SK-N-SH (cell line): ENCODE results near the gene NEIL3. TPM values are rescaled to one million over a fixed set of nuclear protein-coding genes. Genes with fewer than 3 reads are reported as not detected.

Experiments used
- CTCF ChIA-PET: fragments of 300-600, 350-600 bp; formaldehyde crosslinking; extraction: SDS; loops from one replicate; lab custom pipeline; 2021; lab: Yijun Ruan, JAX
- POLR2A ChIA-PET: fragments of 350-600 bp; sonication (Branson Sonifier 250); formaldehyde crosslinking; extraction: SDS; loops from one replicate; lab custom pipeline; 2020; ENCODE audit warnings: antibody characterized with exemption, inconsistent platforms; lab: Yijun Ruan, JAX
- DNase-seq: peaks from one replicate; pipeline ENCODE4 v3.0.0; 2012
- H2AFZ ChIP-seq: fragments of 200-600 bp; sonication (generic); 2 replicates; pipeline ENCODE4 v1.8.1; 2016; ENCODE audit warnings: antibody characterized with exemption, mild to moderate bottlenecking, low read depth
- H3F3A ChIP-seq: fragments of 200-600 bp; sonication (generic); replicated peaks from 2 replicates; pipeline ENCODE3; 2016; ENCODE audit warnings: antibody characterized with exemption, mild to moderate bottlenecking; ENCODE audit not compliant: insufficient read depth
- H3K27ac ChIP-seq, 2 experiments: fragments of 200-500 bp in 1 of 2; fragments of 200-600 bp in 1 of 2; sonication (Bioruptor generic) in 1 of 2; sonication (generic), shearing (Covaris generic) in 1 of 2; 2 replicates each; pipeline versions ENCODE4 v1.5.1 to v1.6.1; 2014 to 2016; ENCODE audit warnings: low read depth in 2 of 2, inconsistent platforms in 1 of 2, low read length in 1 of 2, mild to moderate bottlenecking in 1 of 2, mixed read lengths in 1 of 2
- H3K27me3 ChIP-seq: fragments of 200-600 bp; sonication (generic), shearing (Covaris generic); 2 replicates; pipeline ENCODE4 v1.6.1; 2016; ENCODE audit warnings: mixed run types; ENCODE audit not compliant: insufficient read depth
- H3K36me3 ChIP-seq, 2 experiments: fragments of 200-500 bp in 1 of 2; fragments of 200-600 bp in 1 of 2; sonication (Bioruptor generic) in 1 of 2; sonication (generic) in 1 of 2; replicated peaks in 1 of 2; 2 replicates each; pipeline versions ENCODE3 to v1.5.1; 2014 to 2016; ENCODE audit warnings: low read length in 1 of 2, mild to moderate bottlenecking in 1 of 2; ENCODE audit not compliant: insufficient read depth in 2 of 2, control insufficient read depth in 1 of 2
- H3K4me1 ChIP-seq, 2 experiments: fragments of 200-500 bp in 1 of 2; fragments of 200-600 bp in 1 of 2; sonication (Bioruptor generic) in 1 of 2; sonication (generic), shearing (Covaris generic) in 1 of 2; 2 replicates each; pipeline versions ENCODE4 v1.5.1 to v1.6.1; 2014 to 2016; ENCODE audit warnings: low read depth in 1 of 2, low read length in 1 of 2, mixed run types in 1 of 2; ENCODE audit not compliant: insufficient read depth in 2 of 2, control insufficient read depth in 1 of 2
- H3K4me2 ChIP-seq: fragments of 200-600 bp; sonication (generic), shearing (Covaris generic); 2 replicates; pipeline ENCODE4 v1.6.1; 2017; ENCODE audit warnings: mixed run types
- H3K4me3 ChIP-seq, 2 experiments: fragments of 200-500 bp in 1 of 2; fragments of 200-600 bp in 1 of 2; sonication (Bioruptor generic) in 1 of 2; sonication (generic), shearing (Covaris generic) in 1 of 2; 2 replicates each; pipeline versions ENCODE4 v1.5.1 to v1.8.1; 2014 to 2016; ENCODE audit warnings: low read depth in 2 of 2, inconsistent platforms in 1 of 2, low read length in 1 of 2, mild to moderate bottlenecking in 1 of 2, mixed read lengths in 1 of 2, moderate library complexity in 1 of 2
- H3K79me2 ChIP-seq: fragments of 200-600 bp; sonication (generic); 2 replicates; pipeline ENCODE4 v1.8.1; 2017; ENCODE audit warnings: mild to moderate bottlenecking; ENCODE audit not compliant: insufficient read depth
- H3K9ac ChIP-seq: fragments of 200-600 bp; sonication (generic); 2 replicates; pipeline ENCODE4 v1.6.1; 2017; ENCODE audit warnings: mixed run types
- H3K9me2 ChIP-seq: fragments of 200-600 bp; sonication (generic); 2 replicates; pipeline ENCODE4 v1.6.1; 2017; ENCODE audit warnings: mixed run types
- H3K9me3 ChIP-seq: fragments of 200-600 bp; sonication (generic); 2 replicates; pipeline ENCODE4 v1.6.1; 2017; ENCODE audit warnings: mixed run types, mild to moderate bottlenecking, moderate library complexity
- H4K20me1 ChIP-seq: fragments of 200-600 bp; sonication (generic); 2 replicates; pipeline ENCODE4 v1.6.1; 2017; ENCODE audit warnings: mild to moderate bottlenecking, mixed run types; ENCODE audit not compliant: insufficient read depth
- CTCF ChIP-seq: fragments of 200-600 bp; sonication (generic); IDR thresholded peaks from 2 replicates; pipeline ENCODE4 v1.6.1; 2017; ENCODE audit warnings: antibody characterized with exemption, mild to moderate bottlenecking, moderate library complexity
- ELF1 ChIP-seq: IDR thresholded peaks from 2 replicates; pipeline ENCODE4 v1.4.0; 2012
- FOXM1 ChIP-seq: IDR thresholded peaks from 2 replicates; pipeline ENCODE4 v1.4.0; 2012; ENCODE audit warnings: low read depth, mild to moderate bottlenecking
- GABPA ChIP-seq: IDR thresholded peaks from 2 replicates; pipeline ENCODE4 v1.4.0; 2012; ENCODE audit warnings: low read depth, mild to moderate bottlenecking
- GATA2 ChIP-seq: sonication (generic); formaldehyde crosslinking; IDR thresholded peaks from 2 replicates; pipeline ENCODE4 v1.5.0; 2020; ENCODE audit warnings: mild to moderate bottlenecking, missing genetic modification reagents
- IRF3 ChIP-seq: fragments of 150-350 bp; IDR thresholded peaks from 2 replicates; pipeline ENCODE4 v1.6.1; 2016; ENCODE audit warnings: mild to moderate bottlenecking, low read depth, low read length
- JUND ChIP-seq: IDR thresholded peaks from 2 replicates; pipeline ENCODE4 v1.4.0; 2012
- MAX ChIP-seq: IDR thresholded peaks from 2 replicates; pipeline ENCODE4 v1.4.0; 2012; ENCODE audit warnings: low read depth
- NRF1 ChIP-seq: IDR thresholded peaks from 2 replicates; pipeline ENCODE4 v1.6.1; 2012; ENCODE audit warnings: low read depth, mild to moderate bottlenecking, low read length
- RCOR1 ChIP-seq: fragments of 150-350 bp; IDR thresholded peaks from 2 replicates; pipeline ENCODE4 v1.6.1; 2017; ENCODE audit warnings: antibody characterized with exemption, low read length
- REST ChIP-seq: IDR thresholded peaks from 2 replicates; pipeline ENCODE4 v1.6.1; 2012; ENCODE audit warnings: mild to moderate bottlenecking, low read depth, low read length, moderate library complexity
- SIN3A ChIP-seq: IDR thresholded peaks from 2 replicates; pipeline ENCODE4 v1.6.1; 2012; ENCODE audit warnings: low read depth, mild to moderate bottlenecking, low read length, moderate library complexity, borderline replicate concordance
- SMC3 ChIP-seq: IDR thresholded peaks from 2 replicates; pipeline ENCODE4 v1.6.1; 2012; ENCODE audit warnings: low read depth, low read length, improper control_type of control experiment
- TAF1 ChIP-seq: IDR thresholded peaks from 2 replicates; pipeline ENCODE4 v1.6.1; 2012; ENCODE audit warnings: low read depth, mild to moderate bottlenecking, low read length, moderate library complexity, borderline replicate concordance
- TCF12 ChIP-seq: IDR thresholded peaks from 2 replicates; pipeline ENCODE4 v1.4.0; 2012
- TEAD4 ChIP-seq: IDR thresholded peaks from 2 replicates; pipeline ENCODE4 v1.4.0; 2012; ENCODE audit warnings: mild to moderate bottlenecking, borderline replicate concordance; ENCODE audit not compliant: insufficient read depth
- USF1 ChIP-seq: IDR thresholded peaks from 2 replicates; pipeline ENCODE4 v1.4.0; 2012; ENCODE audit warnings: low read depth, borderline replicate concordance
- USF2 ChIP-seq: fragments of 150-350 bp; IDR thresholded peaks from 2 replicates; pipeline ENCODE4 v1.6.1; 2017; ENCODE audit warnings: antibody characterized with exemption, low read length, low read depth, borderline replicate concordance
- WGBS: methylation state at CpG from one replicate; pipeline ENCODE4 v1.1.6; 2017; ENCODE audit warnings: low lambda C conversion rate; 5-methylcytosine and 5-hydroxymethylcytosine counted together
- polyA plus RNA-seq, 3 experiments: library from polyadenylated mRNA; depleted of rRNA; stranded (reverse); fragments of >200 nt; gene quantifications; 2 replicates each; pipeline ENCODE4 v1.2.3, GENCODE V29; 2012

NEIL3 gene
- polyA plus RNA-seq, 1 of the 3 experiments (the other 2 are of a cell fraction): 3.6 TPM

GRCh38 chr4:177396352-177396751 lies 86.7 kb downstream of the NEIL3 start (continued):
- TF ChIP-seq SMC3: no peak
- TF ChIP-seq FOXM1: no peak
- no peak for TF ChIP-seq SIN3A
- TF ChIP-seq IRF3: no peak
- no peak for TF ChIP-seq JUND
- no peak for TF ChIP-seq ELF1

- H3K4me2 ChIP-seq: no peak overlapping the region
- no peaks in the 10 kb centered on the region; a peak in 2 of 4 replicates for H3K4me1 ChIP-seq
- POLR2A ChIA-PET: no interaction called here
- no peaks in the 10 kb centered on the region for H3K36me3 ChIP-seq
- H3K27me3 ChIP-seq: no peaks in the 10 kb centered on the region
- H3K79me2 ChIP-seq: no peaks in the 10 kb centered on the region
- H2AFZ ChIP-seq: no peak overlapping the region
- H3K9me2 ChIP-seq: no peaks in the 10 kb centered on the region
- no peaks in the 10 kb centered on the region for H3K9me3 ChIP-seq
- WGBS: 42% methylated on average over 2 of the region's 2 CpGs
- H3K27ac ChIP-seq: no peak overlapping the region
- CTCF ChIA-PET: no interaction called here
- H3K4me3 ChIP-seq: no peak overlapping the region
- H3F3A ChIP-seq: no peaks in the 10 kb centered on the region
- DNase-seq: no peak
- TF ChIP-seq USF2 (no peak), NRF1 (no peak), USF1 (no peak), REST (no peak), TCF12 (no peak), GATA2 (CRISPR knock-in tag) (no peak), IRF3 (no peak), CTCF (no peak), RCOR1 (no peak), MAX (no peak), GABPA (no peak), TAF1 (no peak), ELF1 (no peak), TEAD4 (no peak)
- no peak overlapping the region for H3K9ac ChIP-seq
- no peaks in the 10 kb centered on the region for H4K20me1 ChIP-seq
Measured at GRCh38 chr4:177400030-177400429, 90.4 kb downstream of the NEIL3 start.
